SH-SY5Y (cell line): ENCODE measurements around the gene VSTM4.

Experiments
- GATA2 ChIP-seq: IDR thresholded peaks from 2 replicates; pipeline ENCODE4 v1.6.1; 2011; ENCODE audit warnings: mild to moderate bottlenecking, low read depth, low read length
- GATA3 ChIP-seq: IDR thresholded peaks from 2 replicates; pipeline ENCODE4 v1.6.1; 2011; ENCODE audit warnings: low read depth, mild to moderate bottlenecking, low read length, moderate library complexity

VSTM4 gene

GRCh38 chr10:49053053-49053997, 62.0 kb downstream of the VSTM4 start:
- TF ChIP-seq GATA3, result no peak
- TF ChIP-seq GATA2, result no peak

- no peak for TF ChIP-seq GATA3
- no peak for TF ChIP-seq GATA2
Measured at GRCh38 chr10:49052069-49052468, 63.3 kb downstream of the VSTM4 start.

GRCh38 chr10:49050906-49051305, 64.4 kb downstream of the VSTM4 start:
- no peak for TF ChIP-seq GATA2
- TF ChIP-seq GATA3, result no peak

GRCh38 chr10:49050366-49050765, 65.0 kb downstream of the VSTM4 start:
- no peak for TF ChIP-seq GATA2
- no peak for TF ChIP-seq GATA3

- TF ChIP-seq GATA3 (no peak), GATA2 (no peak)
Measured at GRCh38 chr10:49049660-49050059, 65.7 kb downstream of the VSTM4 start.

- TF ChIP-seq GATA3 (no peak), GATA2 (no peak)
Measured at GRCh38 chr10:49047128-49047639, 68.1 kb downstream of the VSTM4 start.

GRCh38 chr10:49044293-49045193, 70.8 kb downstream of the VSTM4 start:
- TF ChIP-seq GATA2, result no peak
- TF ChIP-seq GATA3, result no peak

GRCh38 chr10:49040601-49041000, 74.7 kb downstream of the VSTM4 start:
- TF ChIP-seq GATA2 (no peak), GATA3 (no peak)

GRCh38 chr10:49039409-49039808, 75.9 kb downstream of the VSTM4 start:
- no peak for TF ChIP-seq GATA2
- no peak for TF ChIP-seq GATA3

- TF ChIP-seq GATA2, result no peak
- no peak for TF ChIP-seq GATA3
Measured at GRCh38 chr10:49038711-49039110, 76.6 kb downstream of the VSTM4 start.

- TF ChIP-seq GATA3 (no peak), GATA2 (no peak)
Measured at GRCh38 chr10:49037187-49037586, 78.1 kb downstream of the VSTM4 start.

GRCh38 chr10:49036638-49037037, 78.7 kb downstream of the VSTM4 start:
- no peak for TF ChIP-seq GATA2
- no peak for TF ChIP-seq GATA3

GRCh38 chr10:49035920-49036319, 79.4 kb downstream of the VSTM4 start:
- peak; percentile 71 for TF ChIP-seq GATA2
- no peak; the same call in 1 of the 2 replicates for TF ChIP-seq GATA3

- TF ChIP-seq GATA2 (no peak), GATA3 (no peak)
Measured at GRCh38 chr10:49034925-49035324, 80.4 kb downstream of the VSTM4 start.

- TF ChIP-seq GATA2 (no peak), GATA3 (no peak)
Measured at GRCh38 chr10:49033939-49034338, 81.4 kb downstream of the VSTM4 start.
